Stimulated activated CD4-positive, alpha-beta T cell treated with anti-CD3 and anti-CD28 coated beads, Interleukin-2, amount 100 ng/mL, for 48 hours (primary cell): ENCODE measurements around the gene HNRNPAB.
"Not testable (repeated sequence)": the region's sequence is repeated elsewhere in the genome, so short reads cannot be mapped to it uniquely, and the experiment has no call there.

Experiments
- DNase-seq, 2 donors: peaks; one replicate each; pipeline ENCODE4 v3.0.0-alpha.2; 2020

HNRNPAB gene

DNA sequence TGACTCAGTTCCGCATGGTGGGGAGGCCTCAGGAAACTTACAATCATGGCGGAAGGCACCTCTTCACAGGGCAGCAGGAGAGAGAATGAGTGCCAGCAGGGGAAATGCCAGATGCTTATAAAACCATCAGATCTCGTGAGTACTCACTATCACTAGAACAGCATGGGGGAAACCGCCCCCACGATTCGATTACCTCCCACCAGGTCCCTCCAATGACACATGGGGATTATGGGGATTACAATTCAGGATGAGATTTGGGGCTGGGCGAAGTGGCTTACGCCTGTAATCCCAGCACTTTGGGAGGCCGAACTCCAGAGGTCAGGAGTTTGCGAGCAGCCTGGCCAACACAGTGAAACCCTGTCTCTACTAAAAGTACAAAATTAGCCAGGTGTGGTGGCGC lies 6.2 kb upstream of the HNRNPAB start:
- not testable (repeated sequence) for DNase-seq

DNA sequence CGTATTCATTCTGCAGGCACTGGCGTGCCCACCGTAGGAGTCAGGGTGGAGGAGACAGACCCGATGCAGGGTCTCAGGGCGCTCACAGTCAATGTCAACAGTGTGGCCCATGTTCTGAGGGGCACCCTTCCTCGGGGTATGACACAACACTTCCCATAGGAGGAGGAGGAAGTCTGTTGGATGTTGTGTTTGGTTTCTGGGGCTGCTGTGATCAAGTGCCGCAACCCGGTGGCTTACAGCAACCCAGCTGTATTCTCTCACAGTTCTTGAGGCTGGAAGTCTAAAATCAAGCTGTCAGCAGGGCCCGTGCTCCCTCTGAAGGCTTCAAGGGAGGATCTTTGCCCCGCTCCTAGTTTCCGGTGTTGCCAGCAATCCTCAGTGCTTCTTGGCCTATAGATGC lies 5.6 kb upstream of the HNRNPAB start:
- no peak for DNase-seq

DNA sequence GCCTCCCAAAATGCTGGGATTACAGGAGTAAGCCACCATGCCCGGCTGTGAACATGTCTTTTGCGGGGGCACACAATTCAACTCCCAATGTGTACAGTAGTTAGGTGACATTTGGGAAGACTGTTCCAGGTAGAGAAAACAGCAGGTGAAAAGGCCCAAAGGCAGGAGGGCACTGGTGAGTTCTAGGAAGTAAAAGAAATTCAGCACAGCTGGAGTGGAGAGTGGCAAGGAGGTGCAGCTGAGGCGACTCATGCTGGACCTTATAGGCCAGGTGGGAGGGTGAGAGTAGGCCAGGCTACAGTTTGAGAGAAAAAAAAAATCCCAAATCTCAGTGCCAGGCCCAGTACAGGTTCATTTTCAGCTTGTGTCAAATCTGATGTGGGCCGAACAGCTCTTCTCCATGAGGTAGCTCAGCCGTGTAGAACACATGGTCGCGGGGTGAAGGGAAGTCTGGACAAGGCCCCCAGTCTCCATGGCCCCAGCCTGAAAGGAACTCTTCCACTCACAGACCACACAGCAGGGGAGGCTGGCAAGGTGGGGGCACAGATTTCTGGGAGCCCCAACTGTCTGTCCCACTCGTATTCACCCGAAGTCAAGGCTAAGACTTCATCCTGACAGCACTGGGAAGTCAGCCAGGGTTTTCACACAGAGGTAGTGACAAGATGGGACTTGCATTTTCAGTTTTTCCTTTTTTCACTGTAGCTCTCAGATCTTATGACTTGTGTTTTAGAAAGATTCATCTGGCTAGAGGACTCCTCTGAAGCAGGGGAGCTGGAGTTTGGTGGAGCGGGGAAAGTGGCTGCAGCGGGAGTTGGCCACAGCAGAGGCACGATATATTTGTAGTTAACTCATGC lies 4.5 kb upstream of the HNRNPAB start:
- DNase-seq, result no peak

DNA sequence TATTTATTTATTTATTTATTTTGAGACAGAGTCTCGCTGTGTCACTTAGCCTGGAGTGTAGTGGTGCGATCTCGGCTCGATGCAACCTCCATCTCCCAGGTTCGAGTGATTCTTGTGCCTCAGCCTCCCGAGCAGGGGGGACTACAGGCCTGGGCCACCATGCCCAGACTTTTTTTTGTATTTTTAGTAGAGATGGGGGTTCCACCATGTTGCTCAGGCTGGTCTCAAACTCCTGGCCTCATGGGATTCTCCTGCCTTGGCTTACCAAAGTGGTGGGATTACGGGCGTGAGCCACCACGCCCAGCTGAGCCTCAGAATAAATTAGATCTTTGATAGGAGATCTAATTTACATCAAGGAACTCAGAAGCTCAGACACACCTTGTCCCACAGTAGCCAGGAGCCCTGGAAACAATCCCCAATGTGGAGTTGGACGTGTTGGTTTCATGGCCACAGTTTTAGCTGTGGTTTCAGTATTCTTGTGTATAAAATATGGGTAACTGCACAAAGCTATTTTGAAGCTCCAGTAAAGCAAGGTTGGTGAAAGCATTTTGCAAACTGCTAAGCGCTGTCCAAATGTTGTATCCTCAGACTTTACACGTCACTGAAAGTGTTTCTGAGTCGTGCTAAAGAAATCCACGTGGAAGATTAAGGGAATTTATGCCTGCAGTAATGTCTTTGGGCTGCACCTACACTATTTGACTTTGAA lies 3.0 kb upstream of the HNRNPAB start:
- DNase-seq, result no peak

DNA sequence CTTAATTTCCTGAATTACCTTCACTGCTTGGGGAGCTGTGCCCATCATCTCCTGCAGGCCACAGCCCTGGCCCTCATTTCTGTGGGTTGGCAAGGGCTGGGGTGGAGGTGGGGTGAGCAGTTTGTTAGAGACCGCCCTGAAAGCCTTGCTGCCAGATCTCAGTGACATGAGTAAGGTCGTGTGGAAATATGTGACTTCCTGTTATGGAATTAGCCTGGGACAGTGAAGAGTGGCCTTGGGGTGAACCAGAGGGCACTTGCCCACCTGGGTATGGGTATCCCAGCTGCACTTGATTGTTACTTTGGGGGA lies 2.5 kb upstream of the HNRNPAB start:
- DNase-seq, result no peak

DNA sequence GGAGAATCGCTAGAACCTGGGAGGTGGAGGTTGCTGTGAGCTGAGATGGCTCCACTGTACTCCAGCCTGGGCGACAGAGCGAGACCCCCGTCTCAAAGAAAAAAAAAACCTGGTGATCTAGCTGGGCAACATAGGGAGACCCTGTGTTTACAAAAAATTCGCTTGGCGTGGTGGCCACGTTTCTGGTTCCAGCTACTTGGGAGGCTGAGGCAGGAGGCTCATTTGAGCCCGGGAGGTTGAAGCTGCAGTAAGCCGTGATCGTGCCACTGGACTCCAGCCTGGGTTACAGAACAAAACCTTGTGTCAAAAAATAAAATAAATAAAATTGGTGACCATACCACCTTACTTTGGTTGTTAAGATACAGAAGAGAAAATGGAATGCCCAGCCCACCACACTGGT lies 1.8 kb upstream of the HNRNPAB start:
- DNase-seq, result no peak

DNA sequence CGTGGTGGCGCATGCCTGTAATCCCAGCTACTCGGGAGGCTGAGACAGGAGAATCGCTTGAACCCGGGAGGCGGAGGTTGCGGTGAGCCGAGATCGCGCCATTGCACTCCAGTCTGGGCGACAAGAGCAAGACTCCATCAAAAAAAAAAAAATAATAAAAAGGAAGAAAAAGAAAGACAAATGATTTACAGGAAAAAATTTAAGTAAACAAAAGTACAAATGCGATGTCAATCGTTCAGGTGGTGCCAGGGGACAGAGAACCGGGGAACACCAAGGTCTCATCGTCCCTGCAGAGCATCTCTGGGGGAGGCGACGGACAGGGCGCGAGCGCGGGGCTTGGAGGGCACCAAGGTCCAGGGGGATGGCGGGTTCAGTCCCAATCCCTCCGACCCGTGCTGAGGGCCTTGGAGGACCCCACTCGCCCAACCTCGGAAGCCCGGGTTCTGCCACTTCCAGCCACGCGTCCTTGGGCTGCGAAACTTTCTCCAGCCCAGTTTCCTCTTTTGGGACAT lies 607 bp upstream of the HNRNPAB start:
- no peak for DNase-seq

DNA sequence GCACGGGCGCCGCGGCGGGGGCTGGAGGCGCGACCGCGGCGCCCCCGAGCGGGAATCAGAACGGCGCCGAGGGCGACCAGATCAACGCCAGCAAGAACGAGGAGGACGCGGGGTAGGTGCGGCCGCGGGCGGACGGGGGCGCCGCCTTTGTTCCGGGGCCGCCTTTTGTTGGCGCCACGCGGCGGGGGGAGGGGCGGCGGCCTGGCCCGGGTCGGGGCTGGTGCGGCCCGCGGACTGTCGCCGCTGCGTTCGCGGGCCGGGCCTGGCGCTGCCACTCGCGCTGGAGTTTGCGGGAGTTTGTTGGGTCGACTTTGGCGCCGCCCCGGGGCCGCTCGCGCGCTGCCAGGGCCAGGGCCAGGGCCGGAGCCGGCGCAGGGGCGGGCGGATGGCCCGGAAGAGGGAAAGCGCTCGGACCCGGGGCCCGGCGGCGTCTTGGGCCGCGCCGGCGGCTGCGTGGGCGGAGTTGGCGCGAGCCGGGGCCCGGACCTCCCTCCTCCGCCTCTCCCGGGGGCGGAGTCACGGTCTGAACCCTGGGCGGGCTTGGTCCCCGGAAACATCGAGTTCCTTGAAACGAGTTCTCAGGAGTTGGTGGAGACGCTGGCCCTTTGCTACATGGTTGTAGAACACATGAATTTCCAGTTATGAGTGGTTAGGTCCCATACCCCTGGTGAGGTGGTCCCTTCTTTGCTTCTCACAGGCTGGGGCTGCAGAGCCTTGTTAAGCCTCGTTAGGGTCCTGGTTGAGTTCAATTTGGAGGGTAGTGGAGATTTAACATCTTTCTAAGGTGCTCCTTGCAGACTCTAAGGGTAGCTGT lies 809 bp downstream of the HNRNPAB start:
- DNase-seq, result peak; percentile 72

DNA sequence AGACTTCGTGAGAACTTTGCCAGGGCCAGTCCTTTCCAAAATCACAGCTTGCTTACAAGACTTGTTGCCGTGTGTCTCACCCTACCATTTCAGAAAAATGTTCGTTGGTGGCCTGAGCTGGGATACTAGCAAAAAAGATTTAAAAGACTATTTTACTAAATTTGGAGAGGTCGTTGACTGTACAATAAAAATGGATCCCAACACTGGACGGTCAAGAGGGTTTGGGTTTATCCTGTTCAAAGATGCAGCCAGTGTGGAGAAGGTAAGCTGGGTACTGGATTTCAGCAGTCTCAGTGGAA lies 1.4 kb downstream of the HNRNPAB start:
- no peak for DNase-seq

DNA sequence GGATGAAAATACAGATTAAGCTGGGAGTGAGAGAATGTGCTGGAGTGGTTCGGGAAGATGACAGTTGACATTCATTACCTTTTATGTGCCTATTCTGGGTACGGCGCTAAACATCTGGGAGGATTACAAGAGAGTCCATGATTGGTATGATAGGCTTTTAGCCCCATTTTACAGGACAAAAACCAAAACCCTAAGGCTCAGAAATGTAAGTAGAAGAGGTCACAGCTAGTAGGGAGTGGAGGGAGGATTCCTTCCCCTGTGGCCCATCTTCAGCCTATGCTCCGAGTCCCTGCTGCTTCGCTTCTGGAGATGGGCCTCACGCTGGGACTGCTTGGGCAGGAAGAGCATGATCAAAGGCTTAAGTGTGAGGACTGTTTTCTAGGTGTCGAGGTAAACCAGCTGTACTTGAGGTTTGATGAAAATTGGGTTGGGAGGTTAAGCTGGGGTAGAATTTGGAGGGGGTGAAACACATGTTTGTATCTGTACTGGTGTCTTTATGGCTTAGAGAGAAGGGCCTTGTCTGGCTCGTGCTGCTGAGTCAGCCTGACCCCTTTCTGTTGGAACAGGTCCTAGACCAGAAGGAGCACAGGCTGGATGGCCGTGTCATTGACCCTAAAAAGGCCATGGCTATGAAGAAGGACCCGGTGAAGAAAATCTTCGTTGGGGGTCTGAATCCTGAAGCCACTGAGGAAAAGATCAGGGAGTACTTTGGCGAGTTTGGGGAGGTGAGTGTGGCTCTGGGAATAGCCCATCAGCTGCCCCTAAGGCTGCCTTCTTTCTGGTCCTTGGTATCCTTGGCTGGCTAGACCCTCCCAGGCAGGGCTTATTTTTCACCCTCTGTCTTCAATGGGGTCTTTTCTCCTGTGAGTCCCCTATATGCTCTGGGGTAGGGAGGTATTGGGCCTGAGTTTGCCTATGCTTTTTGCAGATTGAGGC lies 2.1 kb downstream of the HNRNPAB start:
- no peak for DNase-seq

DNA sequence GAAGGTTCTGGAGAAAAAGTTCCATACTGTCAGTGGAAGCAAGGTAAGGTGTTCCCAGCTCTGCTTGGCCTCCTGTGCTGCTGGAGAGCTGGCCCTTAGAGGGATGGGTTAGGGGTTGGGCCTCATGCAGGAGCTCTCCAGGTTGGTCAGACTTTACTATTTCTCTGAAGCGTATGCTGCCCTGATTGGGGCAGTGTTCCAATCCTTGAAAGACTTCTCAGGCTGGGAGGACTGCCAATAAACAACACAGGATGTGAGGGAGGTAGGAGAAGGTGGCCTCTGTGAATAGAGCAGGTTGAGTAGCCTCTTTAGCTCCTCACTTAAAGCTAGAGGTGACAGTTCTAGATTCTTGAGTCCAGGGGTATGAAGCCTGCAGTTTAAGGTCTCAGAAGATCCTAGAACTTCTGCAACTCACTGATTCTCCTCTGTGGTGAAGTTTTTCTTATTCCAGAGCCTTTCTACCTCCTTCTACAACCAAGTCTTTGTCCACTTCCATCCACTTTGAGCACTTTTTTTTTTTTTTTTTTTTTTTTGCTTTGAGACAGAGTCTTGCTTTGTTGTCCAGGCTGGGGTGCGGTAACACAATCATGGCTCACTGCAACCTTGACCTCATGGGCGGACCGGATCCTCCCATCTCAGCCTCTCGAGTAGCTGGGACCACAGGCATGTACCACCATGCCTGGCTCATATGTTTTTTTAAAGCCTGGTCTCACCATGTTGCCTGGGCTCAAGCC lies 3.0 kb downstream of the HNRNPAB start:
- DNase-seq, result no peak

DNA sequence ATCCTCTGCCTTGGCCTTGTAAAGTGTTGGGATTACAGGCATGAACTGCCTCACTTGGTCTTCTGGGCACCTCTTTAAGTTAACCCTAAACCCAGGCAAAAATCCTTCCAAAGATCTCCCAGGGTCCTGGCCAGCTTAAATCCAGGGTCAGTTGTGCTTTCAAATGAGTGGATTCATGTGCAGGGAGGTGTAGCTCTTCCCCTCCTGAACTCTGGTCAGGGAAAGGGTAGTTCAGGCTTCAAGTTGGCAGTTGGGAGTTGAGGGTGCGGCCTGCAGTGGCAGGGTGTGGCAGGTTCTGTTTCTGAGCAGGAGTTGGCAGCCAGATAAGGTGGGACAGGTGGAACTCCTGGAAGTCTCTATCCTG lies 3.6 kb downstream of the HNRNPAB start:
- no peak for DNase-seq

DNA sequence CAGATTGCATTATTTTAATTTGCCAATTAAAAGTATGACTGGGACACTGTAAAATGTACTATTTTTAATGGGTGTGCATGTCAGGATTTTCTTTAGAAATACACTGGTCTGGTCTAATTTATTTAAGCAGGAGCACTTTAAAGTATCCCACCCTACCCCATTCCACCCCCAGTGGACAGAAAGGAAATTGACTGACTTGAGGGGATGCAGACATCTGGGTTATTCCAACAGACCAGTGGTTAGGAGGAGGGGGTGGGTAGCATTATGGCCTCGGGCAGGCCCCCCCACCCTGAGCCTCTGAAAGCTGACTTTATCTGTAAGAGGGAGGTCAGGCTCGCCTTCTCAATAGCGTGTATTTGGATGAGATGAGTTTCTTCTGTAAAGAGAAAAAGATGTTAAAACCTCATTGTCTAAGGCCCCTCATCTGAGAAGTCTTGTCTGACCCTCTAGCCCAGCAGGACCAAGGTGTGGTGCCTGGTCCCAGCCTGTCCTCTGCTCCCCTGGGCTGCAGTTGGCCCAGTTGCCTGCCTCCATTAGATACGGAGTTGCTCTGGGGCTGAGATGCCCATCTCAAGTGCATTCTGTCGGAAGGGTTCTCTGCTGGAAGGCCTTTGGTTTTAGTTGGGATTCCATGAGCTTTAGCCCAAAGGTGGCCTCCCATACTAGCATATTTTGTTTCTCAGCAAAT lies 4.4 kb downstream of the HNRNPAB start:
- no peak for DNase-seq

DNA sequence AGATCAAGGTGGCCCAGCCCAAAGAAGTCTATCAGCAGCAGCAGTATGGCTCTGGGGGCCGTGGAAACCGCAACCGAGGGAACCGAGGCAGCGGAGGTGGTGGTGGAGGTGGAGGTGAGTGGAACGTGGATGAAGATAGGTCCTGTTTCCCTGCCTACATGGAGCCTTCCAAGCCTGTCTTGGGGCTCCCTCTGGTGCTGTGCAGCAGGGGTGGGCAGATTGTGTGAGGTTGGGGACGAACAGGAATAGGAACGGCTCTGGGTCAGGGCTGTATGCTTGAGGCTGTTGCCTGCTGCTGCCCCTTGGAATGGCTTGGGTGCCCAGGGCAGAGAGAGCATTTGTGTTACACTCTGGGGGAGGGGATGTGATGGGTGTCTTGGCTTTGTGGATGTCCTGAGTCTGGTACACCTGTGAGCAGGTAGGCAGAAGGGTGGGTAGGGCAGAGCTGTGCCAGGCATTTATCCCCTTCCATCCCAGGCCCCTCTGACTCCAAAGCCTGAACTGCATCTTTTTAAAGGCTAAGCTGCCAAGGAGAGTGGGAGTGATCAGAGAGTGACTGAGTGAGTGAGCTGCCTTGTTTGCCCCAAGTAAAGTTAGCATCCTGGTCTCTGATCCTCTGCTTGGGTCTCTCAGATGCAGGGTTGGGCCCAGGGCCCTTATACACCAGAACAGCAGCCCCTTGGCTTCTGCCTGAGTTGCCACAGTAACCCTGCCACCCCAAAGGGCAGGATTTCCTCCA lies 5.2 kb downstream of the HNRNPAB start:
- DNase-seq, result no peak

DNA sequence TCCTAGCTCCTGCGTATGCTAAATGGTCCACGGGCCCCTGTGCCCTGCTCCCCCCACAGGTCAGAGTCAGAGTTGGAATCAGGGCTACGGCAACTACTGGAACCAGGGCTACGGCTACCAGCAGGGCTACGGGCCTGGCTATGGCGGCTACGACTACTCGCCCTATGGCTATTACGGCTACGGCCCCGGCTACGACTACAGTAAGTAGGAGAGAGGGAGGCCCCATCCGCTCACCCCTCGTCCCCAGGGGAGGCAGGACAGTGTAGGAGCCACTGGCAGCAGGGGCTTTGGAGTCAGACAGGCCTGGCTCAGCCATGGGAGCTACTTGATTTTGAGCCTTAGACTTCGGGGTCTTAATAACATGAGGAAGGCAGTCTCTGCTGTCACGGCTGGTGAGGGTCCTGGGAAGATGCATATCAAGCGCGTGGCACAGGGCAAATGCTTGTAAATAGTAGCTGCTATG lies 5.8 kb downstream of the HNRNPAB start:
- no peak for DNase-seq

DNA sequence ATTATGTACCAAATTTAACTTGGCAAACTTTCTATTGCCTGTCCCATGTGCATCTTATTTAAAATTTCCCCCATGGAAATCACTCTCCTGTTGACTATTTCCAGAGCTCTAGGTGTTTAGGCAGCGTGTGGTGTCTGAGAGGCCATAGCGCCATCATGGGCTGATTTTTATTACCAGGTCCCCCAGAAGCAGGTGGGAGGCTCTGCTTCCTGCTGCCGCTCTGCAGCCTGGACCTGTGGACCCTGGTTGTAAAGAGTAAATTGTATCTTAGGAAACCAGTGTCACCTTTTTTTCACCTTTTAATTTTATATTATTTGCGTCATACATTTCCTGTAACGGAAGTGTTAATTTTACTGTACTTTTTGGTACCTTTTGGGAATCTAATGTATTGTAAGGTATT lies 6.4 kb downstream of the HNRNPAB start:
- DNase-seq, result no peak

DNA sequence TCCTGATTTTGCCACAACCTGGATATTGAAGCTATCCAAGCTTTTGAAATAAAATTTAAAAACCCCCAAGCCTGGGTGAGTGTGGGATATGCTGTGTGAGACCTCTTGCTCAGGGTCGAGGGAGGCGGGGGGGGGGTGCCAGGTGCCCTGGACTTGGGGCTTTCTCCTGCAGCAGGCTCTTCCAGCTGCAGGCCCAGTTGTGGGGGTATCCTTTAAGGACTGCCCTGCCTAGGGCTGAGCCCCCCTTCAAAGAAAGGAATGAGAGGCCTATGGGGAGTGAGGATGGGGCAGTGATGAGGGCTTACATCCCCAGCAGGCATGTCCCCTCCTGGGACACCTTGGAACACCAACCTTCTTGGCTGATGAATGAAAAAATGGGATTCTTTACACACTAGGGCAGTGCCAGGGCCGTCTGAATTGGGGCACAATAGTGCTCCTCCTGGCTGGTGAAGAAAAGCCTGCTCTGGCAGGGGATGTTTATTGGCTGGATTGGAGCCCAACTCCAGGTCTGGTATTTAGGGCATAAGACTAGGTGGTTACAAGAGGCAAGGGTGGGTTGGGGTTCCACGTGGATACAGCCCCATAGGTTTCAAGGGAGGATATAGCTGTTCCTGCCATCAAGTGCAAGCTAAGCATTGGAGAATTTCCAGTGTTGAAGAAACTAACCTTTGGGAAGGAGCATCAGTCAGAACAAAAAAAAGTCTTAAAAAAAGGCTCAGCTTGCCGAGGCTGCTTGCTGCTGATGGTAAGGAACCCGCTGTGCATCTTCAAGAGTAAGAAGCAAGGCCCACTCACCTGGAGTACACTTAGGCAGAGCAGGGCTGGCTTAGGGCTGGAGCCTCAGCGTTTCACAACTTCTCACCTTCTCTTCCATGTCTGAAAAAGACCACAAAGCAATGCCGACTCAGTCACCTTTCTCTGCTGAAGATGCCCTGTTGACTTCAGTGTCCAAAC lies 7.0 kb downstream of the HNRNPAB start:
- DNase-seq, result no peak

DNA sequence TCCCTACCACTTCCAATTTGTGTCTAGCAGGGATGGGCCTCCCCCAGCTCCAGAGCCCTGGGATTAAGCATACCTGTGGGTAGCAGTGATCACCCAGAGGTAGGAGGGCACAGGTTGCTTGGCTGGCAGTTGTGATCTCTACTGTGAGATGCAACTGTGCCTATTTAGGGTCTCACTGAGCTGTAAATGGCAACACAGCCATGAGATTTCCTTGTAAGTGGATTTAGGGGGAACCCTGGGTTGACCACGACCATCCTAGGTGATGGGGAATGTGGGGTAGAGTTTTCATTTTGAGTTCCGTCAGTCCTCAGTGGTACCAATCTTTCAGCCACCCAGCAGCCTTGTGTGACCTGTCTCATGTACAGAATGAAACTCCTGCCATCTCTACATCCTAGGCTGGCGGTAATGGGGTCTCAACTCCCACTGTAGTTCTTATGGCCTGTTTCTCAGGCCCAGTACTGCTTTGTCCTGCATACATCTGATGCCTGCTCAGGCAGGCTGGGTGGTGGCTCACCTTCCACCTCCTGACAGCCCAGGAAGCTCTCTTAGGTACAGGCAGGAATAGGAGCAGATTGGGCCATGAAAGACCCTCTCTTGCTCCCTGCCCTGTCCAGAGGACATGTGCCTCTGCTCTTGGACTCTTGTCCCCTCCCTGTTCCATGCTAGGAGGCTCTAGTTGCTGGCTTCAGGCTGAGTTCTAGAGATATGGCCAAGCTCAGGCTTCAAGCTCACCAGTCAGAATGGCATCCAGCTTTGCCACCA lies 8.1 kb downstream of the HNRNPAB start:
- no peak for DNase-seq
